Activated T-helper 2 cell treated with anti-CD3 and anti-CD28 coated beads, Interferon-gamma antibody, Interleukin-2, Interleukin-4, amounts not matched to agents 10 μg/mL and 5 μg/mL and 100 μg/mL, durations not matched to agents 14 hours and 24 hours and 36 hours (primary cell): Measurements from ENCODE around the gene INHA. TPM values are rescaled to one million over a fixed set of nuclear protein-coding genes. Genes with fewer than 3 reads are reported as not detected.

Source experiments
- DNase-seq: peaks from one replicate; pipeline ENCODE4 v3.0.0; 2021; ENCODE audit warnings: low spot score
- H3K27ac Mint-ChIP-seq: one replicate; pipeline ENCODE4 v1.8.0; 2021; ENCODE audit warnings: mixed read lengths
- H3K27me3 Mint-ChIP-seq: one replicate; pipeline ENCODE4 v1.8.0; 2021; ENCODE audit warnings: low read depth, mixed read lengths
- H3K36me3 Mint-ChIP-seq: one replicate; pipeline ENCODE4 v1.8.0; 2021; ENCODE audit warnings: low read depth, mixed read lengths
- H3K4me1 Mint-ChIP-seq: one replicate; pipeline ENCODE4 v1.8.0; 2021; ENCODE audit warnings: low read depth, mixed read lengths
- H3K4me3 Mint-ChIP-seq: one replicate; pipeline ENCODE4 v1.8.0; 2021; ENCODE audit warnings: low read depth, mild to moderate bottlenecking, moderate library complexity, mixed read lengths
- H3K9me3 Mint-ChIP-seq: one replicate; pipeline ENCODE4 v1.8.0; 2021; ENCODE audit warnings: mixed read lengths
- intact Hi-C: fragments of 100-400 bp; cut with micrococcal nuclease; formaldehyde crosslinking; loops from one replicate; pipeline ENCODE4 v1.15.1; 2023
- total RNA-seq: library from RNA; stranded (reverse); gene quantifications from 2 replicates; pipeline ENCODE4 v1.2.3, GENCODE V29; 2022

The INHA gene
- not detected in 2 replicates for total RNA-seq

DNA sequence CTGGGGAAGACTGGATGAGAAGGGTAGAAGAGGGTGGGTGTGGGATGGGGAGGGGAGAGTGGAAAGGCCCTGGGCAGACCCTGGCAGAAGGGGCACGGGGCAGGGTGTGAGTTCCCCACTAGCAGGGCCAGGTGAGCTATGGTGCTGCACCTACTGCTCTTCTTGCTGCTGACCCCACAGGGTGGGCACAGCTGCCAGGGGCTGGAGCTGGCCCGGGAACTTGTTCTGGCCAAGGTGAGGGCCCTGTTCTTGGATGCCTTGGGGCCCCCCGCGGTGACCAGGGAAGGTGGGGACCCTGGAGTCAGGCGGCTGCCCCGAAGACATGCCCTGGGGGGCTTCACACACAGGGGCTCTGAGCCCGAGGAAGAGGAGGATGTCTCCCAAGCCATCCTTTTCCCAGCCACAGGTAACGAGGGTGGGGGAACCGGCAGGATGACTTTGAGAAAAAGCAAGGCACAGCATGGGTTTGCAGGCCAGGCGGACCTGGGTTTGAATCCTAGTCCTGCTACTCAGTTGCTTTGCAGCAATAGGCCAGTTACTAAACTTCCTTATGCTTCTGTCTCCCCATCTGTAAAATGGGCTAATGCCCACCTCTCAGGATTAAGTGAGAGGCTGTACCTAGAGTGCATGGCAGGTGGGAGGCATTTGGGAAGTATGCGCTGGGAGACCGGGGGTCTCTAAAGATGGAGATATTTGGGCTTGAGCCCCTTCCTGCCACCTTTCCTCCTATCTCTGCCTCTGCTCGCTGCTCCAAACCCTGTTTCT is at the start of gene INHA:
INHA (plus strand) TSS at position 74 of the 765 bp plus-strand sequence; CDS start at position 139, 65 bp downstream.
- Mint-ChIP-seq H3K27me3 (peaks cover 34% of the 10 kb centered on the region), H3K36me3 (no peaks in the 10 kb centered on the region), H3K4me1 (no peaks in the 10 kb centered on the region), H3K9me3 (no peaks in the 10 kb centered on the region), H3K4me3 (no peak within 1 kb of the TSS), H3K27ac (no peak within 1 kb of the TSS)
- DNase-seq = no peak
- intact Hi-C loops = no loop called here

GRCh38 chr2:219523031-219523671 is 49.0 kb upstream of the INHA start:
- H3K36me3 Mint-ChIP-seq = no peaks in the 10 kb centered on the region
- H3K27ac Mint-ChIP-seq = no peak overlapping the region
- H3K9me3 Mint-ChIP-seq = no peaks in the 10 kb centered on the region
- no peak overlapping the region for H3K4me3 Mint-ChIP-seq
- no peak for DNase-seq
- peaks cover 69% of the 10 kb centered on the region for H3K27me3 Mint-ChIP-seq
- intact Hi-C loops = no loop called here
- peaks cover 2% of the 10 kb centered on the region for H3K4me1 Mint-ChIP-seq

DNA sequence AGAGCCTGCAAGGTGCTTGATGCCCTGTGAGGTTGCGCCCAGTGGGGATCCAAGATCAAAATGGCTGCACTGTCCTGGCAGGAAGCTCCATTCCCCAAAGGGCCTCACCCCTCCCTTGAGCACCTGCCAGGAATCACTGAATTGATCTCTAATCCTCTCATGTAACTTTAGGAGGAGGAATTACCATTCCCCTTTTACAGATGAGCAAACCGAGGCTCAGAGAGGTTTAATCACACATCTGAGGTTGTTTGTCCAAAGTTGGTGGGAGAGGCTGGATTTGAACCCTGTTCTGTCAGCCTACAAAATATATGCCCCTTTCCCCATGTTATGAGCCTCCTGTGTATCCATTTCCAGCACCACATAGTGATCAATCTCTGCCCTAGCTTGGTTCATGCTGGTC is 47.3 kb upstream of the INHA start:
- Mint-ChIP-seq H3K36me3 (no peaks in the 10 kb centered on the region), H3K27me3 (peaks cover 75% of the 10 kb centered on the region), H3K4me3 (no peak overlapping the region), H3K27ac (no peak overlapping the region), H3K4me1 (peaks cover 2% of the 10 kb centered on the region), H3K9me3 (no peaks in the 10 kb centered on the region)
- DNase-seq = no peak
- intact Hi-C loops = no loop called here

GRCh38 chr2:219525533-219526232 is 46.4 kb upstream of the INHA start:
- intact Hi-C loops = no loop called here
- Mint-ChIP-seq H3K4me1 (peaks cover 2% of the 10 kb centered on the region), H3K36me3 (no peaks in the 10 kb centered on the region), H3K4me3 (no peak overlapping the region), H3K27me3 (peaks cover 77% of the 10 kb centered on the region), H3K27ac (no peak overlapping the region), H3K9me3 (no peaks in the 10 kb centered on the region)
- no peak for DNase-seq

- H3K4me3 Mint-ChIP-seq = no peak overlapping the region
- peaks cover 2% of the 10 kb centered on the region for H3K4me1 Mint-ChIP-seq
- intact Hi-C loops = no loop called here
- no peaks in the 10 kb centered on the region for H3K36me3 Mint-ChIP-seq
- peaks cover 73% of the 10 kb centered on the region for H3K27me3 Mint-ChIP-seq
- no peak for DNase-seq
- no peaks in the 10 kb centered on the region for H3K9me3 Mint-ChIP-seq
- H3K27ac Mint-ChIP-seq = no peak overlapping the region
Observed at GRCh38 chr2:219526320-219527075, 45.6 kb upstream of the INHA start.

- peaks cover 1% of the 10 kb centered on the region for H3K4me1 Mint-ChIP-seq
- no peak overlapping the region for H3K27ac Mint-ChIP-seq
- no peaks in the 10 kb centered on the region for H3K36me3 Mint-ChIP-seq
- peaks cover 68% of the 10 kb centered on the region for H3K27me3 Mint-ChIP-seq
- DNase-seq = no peak
- no peak overlapping the region for H3K4me3 Mint-ChIP-seq
- intact Hi-C loops = no loop called here
- H3K9me3 Mint-ChIP-seq = no peaks in the 10 kb centered on the region
Observed at GRCh38 chr2:219527076-219527394, 45.1 kb upstream of the INHA start.

DNA sequence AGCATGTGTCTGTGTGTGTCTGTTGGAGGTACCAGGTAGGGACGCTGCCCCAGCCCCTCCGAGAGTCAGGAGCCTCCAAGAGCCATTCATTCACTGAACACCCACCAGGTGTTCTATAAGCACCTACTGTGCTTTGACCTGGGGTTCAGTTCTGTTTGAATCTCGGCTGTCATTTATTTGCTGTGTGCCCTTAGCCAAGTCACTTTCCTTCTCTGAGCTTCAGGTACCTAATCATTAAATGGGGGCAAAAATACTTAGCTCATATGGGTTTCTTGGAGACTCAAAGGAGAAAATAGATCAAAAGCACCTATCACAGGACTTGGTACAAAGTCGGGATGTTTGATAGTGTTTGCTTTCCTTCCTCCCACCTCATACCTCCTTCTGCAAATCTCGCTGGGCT is 44.6 kb upstream of the INHA start:
- Mint-ChIP-seq H3K36me3 (no peaks in the 10 kb centered on the region), H3K4me1 (no peaks in the 10 kb centered on the region), H3K27ac (no peak overlapping the region), H3K9me3 (no peaks in the 10 kb centered on the region), H3K27me3 (peaks cover 66% of the 10 kb centered on the region), H3K4me3 (no peak overlapping the region)
- intact Hi-C loops = no loop called here
- no peak for DNase-seq

DNA sequence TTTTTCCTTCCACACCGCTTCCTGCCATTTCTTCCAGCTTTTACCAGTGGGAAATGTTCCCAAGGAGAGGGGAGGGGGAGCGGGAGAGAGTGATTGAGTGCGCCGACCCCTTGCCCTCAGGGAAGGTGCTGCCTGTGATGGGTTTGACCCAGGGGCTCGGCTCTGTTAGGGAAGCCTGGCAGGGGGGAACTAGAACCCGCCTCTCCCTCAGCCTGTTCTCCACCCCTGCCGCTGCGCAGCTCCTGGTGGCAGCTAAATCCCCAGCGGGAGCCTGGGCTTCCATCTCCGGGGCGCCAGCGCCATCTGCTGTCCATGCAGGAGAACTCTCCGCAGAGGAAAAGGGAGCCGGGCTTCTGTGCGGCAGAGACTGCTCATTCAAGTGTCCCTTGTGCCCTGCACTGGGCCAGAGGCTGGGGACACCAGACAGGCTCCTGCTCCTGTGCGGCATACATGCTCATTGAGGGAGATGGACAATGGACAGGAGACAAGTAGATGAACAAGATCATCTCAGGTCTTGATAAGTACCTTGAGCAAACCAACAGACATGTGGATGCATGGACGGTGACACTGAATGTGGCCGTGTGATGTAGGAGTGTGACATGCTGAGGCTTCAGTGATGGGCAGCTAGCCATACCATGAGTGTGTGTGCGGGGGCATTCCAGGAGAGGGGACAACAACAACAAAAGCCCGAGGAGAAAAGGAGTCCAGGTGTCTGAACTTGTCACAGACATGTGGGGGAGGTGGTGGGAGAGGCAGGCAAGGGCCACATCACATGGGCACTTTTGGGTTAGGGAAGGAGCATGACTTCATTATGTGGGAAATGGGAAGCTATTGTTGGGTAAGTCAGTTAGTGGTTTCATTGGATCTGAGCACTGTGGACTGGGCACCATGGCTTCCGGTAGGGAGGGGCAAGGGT is 41.8 kb upstream of the INHA start:
- H3K27ac Mint-ChIP-seq = no peak overlapping the region
- no peaks in the 10 kb centered on the region for H3K9me3 Mint-ChIP-seq
- intact Hi-C loops = loop anchor here (1.0 kb wide), 5 partner anchors 21 to 127 kb away; no protein-coding TSS in a partner anchor
- no peak overlapping the region for H3K4me3 Mint-ChIP-seq
- no peaks in the 10 kb centered on the region for H3K36me3 Mint-ChIP-seq
- peaks cover 44% of the 10 kb centered on the region for H3K27me3 Mint-ChIP-seq
- no peaks in the 10 kb centered on the region for H3K4me1 Mint-ChIP-seq
- peak; percentile 75 for DNase-seq

- no peak for DNase-seq
- H3K27me3 Mint-ChIP-seq = peaks cover 33% of the 10 kb centered on the region
- intact Hi-C loops = no loop called here
- H3K9me3 Mint-ChIP-seq = no peaks in the 10 kb centered on the region
- no peak overlapping the region for H3K4me3 Mint-ChIP-seq
- no peaks in the 10 kb centered on the region for H3K4me1 Mint-ChIP-seq
- H3K36me3 Mint-ChIP-seq = no peaks in the 10 kb centered on the region
- no peak overlapping the region for H3K27ac Mint-ChIP-seq
Observed at GRCh38 chr2:219531639-219532377, 40.3 kb upstream of the INHA start.

- intact Hi-C loops = no loop called here
- peaks cover 32% of the 10 kb centered on the region for H3K27me3 Mint-ChIP-seq
- H3K27ac Mint-ChIP-seq = no peak overlapping the region
Observed at GRCh38 chr2:219532378-219532649, 39.8 kb upstream of the INHA start.

DNA sequence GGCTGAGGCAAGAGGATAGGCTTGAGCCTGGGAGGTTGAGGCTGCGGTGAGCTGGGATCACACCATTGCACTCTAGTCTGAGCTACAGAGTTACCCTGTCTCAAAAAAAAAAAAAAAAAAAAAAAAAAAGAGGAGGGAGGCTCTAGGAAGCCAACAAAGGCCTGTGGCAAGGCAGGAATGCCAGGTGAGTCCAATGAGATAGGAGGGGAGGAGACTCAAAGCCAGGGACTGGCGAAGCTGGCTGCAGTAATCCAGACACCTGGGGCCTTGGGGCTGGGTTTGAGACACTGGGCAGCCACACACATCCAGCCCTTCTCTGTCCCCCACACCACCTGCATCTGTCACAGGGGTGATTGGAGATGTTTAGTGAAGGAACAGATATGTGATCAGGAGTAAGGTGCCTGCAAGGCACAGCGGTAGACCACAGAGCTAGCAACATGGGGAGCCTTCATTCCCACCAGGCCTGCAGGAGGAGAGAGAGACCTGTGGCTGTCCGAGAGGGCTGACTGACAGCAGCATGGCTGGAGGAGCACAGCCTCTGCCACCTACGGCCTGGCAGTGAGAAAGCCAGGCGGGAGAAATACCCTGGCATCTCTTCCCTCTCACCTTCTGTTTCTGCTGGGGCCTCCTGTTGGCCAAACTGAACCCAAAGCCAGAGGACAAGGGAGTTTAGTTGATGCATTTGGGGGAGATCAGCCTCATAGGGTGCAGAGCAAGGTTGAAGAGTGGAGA is 38.0 kb upstream of the INHA start:
- Mint-ChIP-seq H3K4me3 (no peak overlapping the region), H3K4me1 (no peaks in the 10 kb centered on the region)
- intact Hi-C loops = no loop called here

More at GRCh38 chr2:219532378-219532649, 39.8 kb upstream of the INHA start:
- no peak for DNase-seq
- Mint-ChIP-seq H3K36me3 (no peaks in the 10 kb centered on the region), H3K4me3 (no peak overlapping the region), H3K4me1 (no peaks in the 10 kb centered on the region), H3K9me3 (no peaks in the 10 kb centered on the region)

More for the DNA sequence above, 38.0 kb upstream of the INHA start:
- no peaks in the 10 kb centered on the region for H3K9me3 Mint-ChIP-seq
- no peak overlapping the region for H3K27ac Mint-ChIP-seq
- peaks cover 18% of the 10 kb centered on the region for H3K27me3 Mint-ChIP-seq
- DNase-seq = no peak
- H3K36me3 Mint-ChIP-seq = peaks cover 4% of the 10 kb centered on the region
